GM19324 (cell line): Measurements from ENCODE around the gene CNPY4.
"Not testable (repeated sequence)": the region's sequence is repeated elsewhere in the genome, so short reads cannot be mapped to it uniquely, and the experiment has no call there.

Source experiments
- ATAC-seq: cut with Tn5 transposase; IDR thresholded peaks from one replicate; pipeline ENCODE4 v1.9.1; 2021; ENCODE audit warnings: mild to moderate bottlenecking, moderate library complexity; ENCODE audit not compliant: unreplicated experiment, low FRiP score

The CNPY4 gene

GRCh38 chr7:100146350-100146749, 26.9 kb downstream of the CNPY4 start:
- not testable (repeated sequence) for ATAC-seq

DNA sequence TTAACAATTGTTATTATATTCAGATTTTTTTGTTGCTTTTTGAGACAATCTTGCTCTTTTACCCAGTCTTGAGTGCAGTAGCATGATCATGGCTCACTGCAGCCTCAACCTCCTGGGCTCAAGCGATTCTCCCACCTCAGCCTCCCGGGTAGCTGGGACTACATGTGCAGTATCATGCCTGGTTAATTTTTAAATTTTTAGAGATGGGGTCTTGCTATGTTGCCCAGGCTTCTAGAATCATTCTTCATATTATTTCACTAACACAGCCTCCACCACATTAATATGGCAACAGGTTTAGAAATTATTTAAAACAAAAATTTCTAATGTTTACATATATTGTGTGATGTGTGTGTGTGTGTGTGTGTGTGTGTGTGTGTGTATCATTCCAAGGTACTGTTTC, 27.8 kb downstream of the CNPY4 start:
- ATAC-seq = no peak

- no peak for ATAC-seq
These were observed 28.8 kb downstream of the CNPY4 start for GRCh38 chr7:100148225-100148558.

DNA sequence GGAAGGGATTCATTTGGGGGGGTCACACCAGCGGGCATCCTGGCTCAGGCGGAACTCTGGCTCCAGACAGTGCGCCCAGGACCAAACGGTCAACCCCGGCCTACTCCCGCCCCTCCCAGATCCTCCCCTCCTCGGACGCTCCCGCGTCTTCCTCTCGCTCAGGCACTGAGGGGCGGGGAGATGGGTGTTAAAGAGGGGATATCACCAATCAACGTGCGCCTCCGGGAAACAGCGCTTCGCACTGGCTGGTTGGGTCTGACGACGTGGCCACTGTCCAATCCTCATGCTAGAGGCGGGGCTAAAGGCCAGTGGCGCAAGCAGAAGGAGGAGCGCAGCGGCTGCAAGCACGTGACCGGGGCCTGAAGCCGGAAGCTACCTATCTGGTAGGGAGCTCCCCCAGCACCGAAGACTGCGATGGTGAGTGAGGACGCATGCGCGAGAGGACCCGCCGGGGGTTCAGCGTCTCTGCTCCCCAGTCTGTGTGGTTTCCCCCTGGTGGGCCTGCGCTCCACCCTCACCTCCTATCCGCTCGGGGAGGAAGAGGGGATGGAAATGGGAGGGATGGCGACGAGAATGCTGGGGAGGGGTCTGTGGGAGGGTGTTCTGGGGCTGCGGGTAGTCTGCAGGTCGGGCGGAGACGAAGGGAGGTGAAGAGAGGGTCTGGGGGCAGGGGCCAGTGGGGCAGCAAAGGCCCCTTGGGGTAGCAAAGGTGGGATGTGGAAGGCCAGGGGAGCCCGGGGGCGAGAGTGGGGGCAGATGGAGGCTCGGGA, 29.3 kb downstream of the CNPY4 start, which contains the start of gene LAMTOR4:
TSS of gene LAMTOR4 (plus strand) at position 360 of the 770 bp plus-strand sequence. CDS start at position 415, 55 bp downstream.
- peak; percentile 99 for ATAC-seq

DNA sequence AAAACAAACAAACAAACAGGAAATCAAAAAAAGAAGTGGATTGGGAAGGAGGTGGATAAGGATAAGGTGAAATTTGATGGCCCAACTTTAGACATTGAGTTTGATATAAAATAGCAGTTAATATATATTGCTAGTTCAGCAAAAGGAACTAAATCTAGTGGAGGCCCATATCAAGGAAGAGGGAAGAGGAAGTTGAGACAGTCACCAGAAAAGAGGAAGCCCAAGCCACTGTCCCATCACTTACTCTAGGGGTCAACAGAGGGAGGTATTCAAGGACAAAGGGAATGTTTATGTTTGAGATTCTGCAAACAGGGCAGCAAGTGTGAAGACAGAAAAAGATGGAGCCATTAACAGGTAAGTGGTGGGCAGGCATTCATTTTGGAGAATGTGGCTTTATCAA, 33.0 kb downstream of the CNPY4 start:
- ATAC-seq = no peak

GRCh38 chr7:100152937-100153666, 33.7 kb downstream of the CNPY4 start:
- no peak for ATAC-seq

DNA sequence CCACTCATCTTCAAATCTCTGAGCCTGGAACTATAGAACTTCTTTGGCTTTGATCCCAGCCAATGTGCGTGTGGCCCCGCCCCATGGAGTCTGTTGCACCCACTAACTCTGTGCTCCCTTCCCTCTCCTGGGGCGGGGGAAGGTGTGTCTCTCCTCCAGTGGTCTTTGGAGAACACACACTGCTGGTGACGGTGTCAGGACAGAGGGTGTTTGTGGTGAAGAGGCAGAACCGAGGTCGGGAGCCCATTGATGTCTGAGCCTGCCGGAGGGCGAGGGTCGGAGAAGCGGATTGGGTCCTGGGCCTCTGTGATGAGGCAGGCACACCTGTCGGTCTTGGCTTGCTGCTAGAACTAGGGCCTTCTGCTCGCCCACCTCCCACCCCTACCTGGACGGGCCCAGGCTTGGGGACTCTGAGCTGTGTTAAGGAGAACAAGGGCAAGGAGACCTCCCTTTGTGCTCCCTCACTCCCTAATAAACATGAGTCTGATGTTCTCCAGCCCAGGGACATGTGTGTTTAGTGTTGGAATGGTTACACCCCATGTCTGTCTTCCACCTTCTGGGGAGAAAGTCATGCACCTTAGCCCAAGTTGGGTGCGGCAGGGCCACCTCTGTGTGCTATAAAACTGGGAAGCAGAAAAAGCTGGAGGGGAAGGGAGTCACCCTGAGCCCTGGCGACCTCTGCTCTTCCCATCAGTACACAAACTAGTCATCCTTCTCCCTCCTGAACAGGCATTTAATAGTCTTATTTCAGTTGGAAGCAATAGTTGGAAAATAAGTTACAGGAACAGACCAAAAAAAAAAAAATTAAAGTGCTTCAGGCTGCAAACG, 34.5 kb downstream of the CNPY4 start:
- no peak for ATAC-seq

GRCh38 chr7:100154651-100155491, 35.4 kb downstream of the CNPY4 start:
- ATAC-seq = no peak

GRCh38 chr7:100155553-100156317, 36.3 kb downstream of the CNPY4 start:
- no peak for ATAC-seq

DNA sequence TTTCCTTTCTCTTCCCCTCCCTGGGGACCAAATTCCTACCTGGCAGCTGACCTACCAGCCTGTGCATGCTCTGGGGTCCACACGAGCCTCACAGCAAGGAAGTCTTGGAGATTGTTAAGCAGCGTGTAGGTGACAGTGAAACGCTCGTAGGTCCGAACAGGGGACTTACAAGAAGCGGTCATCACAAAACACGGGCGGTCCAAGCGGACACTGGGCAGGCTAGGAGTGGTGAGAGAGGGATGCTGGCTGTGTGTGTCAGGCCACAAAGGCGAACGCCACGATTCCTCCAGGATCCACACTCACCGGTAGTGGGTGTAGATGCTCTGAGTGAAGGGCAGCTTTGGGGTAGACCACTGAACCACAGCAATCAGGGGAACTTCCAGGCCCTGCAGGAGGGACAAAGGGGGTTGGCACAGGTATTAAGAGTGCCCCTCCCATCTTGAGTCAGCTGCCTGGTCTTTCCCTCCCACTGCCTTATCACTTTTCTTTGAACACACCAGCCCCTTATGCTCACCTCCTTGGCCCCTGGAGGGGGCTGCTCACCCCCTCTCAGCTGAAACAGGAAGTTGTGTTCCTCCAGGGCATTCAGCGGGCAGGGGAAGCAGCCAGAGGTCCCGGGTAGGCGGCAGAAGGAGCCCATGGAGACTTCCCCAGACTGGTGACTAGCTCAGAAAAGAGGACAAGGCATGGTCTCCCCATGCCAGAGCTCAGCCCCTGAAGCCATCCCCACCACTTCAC, 37.1 kb downstream of the CNPY4 start:
- ATAC-seq = no peak

DNA sequence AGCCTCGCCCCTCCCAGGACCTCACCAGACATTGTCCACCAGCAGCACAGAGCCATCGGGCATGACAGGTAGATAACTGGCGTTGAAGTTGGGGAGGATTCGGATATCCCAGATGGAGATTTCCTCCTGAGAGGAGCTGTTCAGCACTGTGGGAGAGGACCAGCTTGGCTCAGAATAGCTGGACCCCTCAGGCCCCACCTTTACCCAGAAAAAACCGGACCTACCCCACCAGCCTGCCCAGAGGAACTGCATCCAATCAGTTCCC, 37.6 kb downstream of the CNPY4 start:
- ATAC-seq = no peak

GRCh38 chr7:100157334-100158228, 38.1 kb downstream of the CNPY4 start:
- ATAC-seq = no peak

- peak; percentile 78 for ATAC-seq
These were observed 39.0 kb downstream of the CNPY4 start, which contains the start of gene TRAPPC14 for GRCh38 chr7:100158229-100159098. Gene TRAPPC14 (minus strand): TSS chr7:100158723. CDS start chr7:100158499, 224 bp downstream.

GRCh38 chr7:100159099-100159623, 39.7 kb downstream of the CNPY4 start:
- no peak for ATAC-seq

DNA sequence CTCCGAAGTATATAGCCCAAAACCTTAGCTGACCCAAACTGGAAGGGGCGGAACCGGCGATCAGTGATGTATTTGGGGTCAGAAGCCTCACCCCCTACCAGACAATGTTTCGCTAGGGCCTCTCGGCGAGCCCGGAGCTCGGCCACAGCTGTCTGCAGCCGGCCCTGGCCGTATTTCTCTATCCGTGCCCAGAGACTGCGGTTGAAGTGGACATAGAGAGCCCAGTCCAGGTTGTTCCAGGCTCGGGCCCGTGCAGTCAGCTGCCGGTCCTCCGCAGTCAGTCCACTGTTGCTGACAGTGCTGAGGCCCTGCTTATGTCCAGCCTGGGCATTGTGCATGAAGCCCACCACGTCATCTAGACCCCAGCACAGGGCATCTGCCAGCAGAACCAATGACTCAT, 40.6 kb downstream of the CNPY4 start:
- no peak for ATAC-seq

GRCh38 chr7:100163006-100163531, 43.6 kb downstream of the CNPY4 start:
- no peak for ATAC-seq

DNA sequence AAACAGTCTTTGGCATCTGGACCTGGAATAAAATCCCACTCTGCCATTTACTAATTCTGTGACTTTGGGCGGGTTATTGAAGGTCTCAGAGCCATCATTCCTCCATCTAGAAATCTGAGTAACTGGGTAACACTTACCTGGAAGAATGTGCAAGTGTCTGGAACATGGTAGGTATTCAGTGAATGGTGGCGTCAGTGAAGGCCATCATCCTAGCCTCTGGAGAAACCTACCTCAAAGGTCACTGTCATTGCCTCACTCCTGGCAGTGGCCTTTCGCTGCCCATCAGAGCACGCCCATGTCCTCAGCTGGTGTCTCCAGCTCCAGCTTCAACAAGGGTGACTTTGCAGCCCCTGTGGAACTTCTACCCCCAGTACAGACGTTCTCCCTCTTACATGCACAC, 44.4 kb downstream of the CNPY4 start:
- no peak for ATAC-seq
